A673 (cell line): ENCODE data around the gene PARD3. TPM values are rescaled to one million over a fixed set of nuclear protein-coding genes. Genes with fewer than 3 reads are reported as not detected.

Experiments used
- BruUV-seq: library from RNA; stranded (reverse); fragments of 400-500 nt; replicated peaks from 2 replicates; lab custom pipeline; 2021; lab: Mats Ljungman, UMichigan
- CTCF ChIA-PET: fragments of 300-600 bp; sonication (Branson Sonifier 250); formaldehyde crosslinking; loops from one replicate; lab custom pipeline; 2022; ENCODE audit warnings: antibody characterized with exemption; lab: Charles Lee
- POLR2A ChIA-PET: fragments of 300-600 bp; sonication (Branson Sonifier 250); formaldehyde crosslinking; loops from one replicate; lab custom pipeline; 2022; ENCODE audit warnings: antibody characterized with exemption; ENCODE audit not compliant: low non-redundant PET; lab: Charles Lee
- DNase-seq: peaks from one replicate; pipeline ENCODE4 v3.0.0-alpha.2; 2015; ENCODE audit warnings: low spot score
- H3K27ac ChIP-seq: fragments of 200-600 bp; sonication (generic); 2 replicates; pipeline ENCODE4 v1.5.1; 2016; ENCODE audit warnings: mixed run types, low read depth, mild to moderate bottlenecking, mixed read lengths, antibody characterized with exemption, low read length; ENCODE audit not compliant: poor library complexity, severe bottlenecking
- H3K27me3 ChIP-seq: fragments of 200-600 bp; sonication (generic); replicated peaks from 2 replicates; pipeline ENCODE4 v1.6.1; 2017; ENCODE audit warnings: mixed run types, low read depth, mild to moderate bottlenecking, mixed read lengths, antibody characterized with exemption, low read length; ENCODE audit not compliant: insufficient read depth, poor library complexity
- H3K36me3 ChIP-seq: fragments of 200-600 bp; sonication (generic); 2 replicates; pipeline ENCODE4 v1.6.1; 2016; ENCODE audit warnings: mixed run types, mild to moderate bottlenecking, mixed read lengths, antibody characterized with exemption, low read length; ENCODE audit not compliant: insufficient read depth, poor library complexity, severe bottlenecking
- H3K4me1 ChIP-seq: fragments of 200-600 bp; sonication (generic); 2 replicates; pipeline ENCODE4 v1.6.1; 2017; ENCODE audit warnings: mixed run types, mild to moderate bottlenecking, mixed read lengths, antibody characterized with exemption, low read length; ENCODE audit not compliant: insufficient read depth, poor library complexity, severe bottlenecking
- H3K4me3 ChIP-seq: fragments of 200-600 bp; sonication (generic); 2 replicates; pipeline ENCODE4 v1.5.1; 2016; ENCODE audit warnings: low read depth, mixed run types, mild to moderate bottlenecking, mixed read lengths, low read length; ENCODE audit not compliant: poor library complexity, severe bottlenecking
- H3K9me3 ChIP-seq: fragments of 200-600 bp; sonication (generic); 2 replicates; pipeline ENCODE4 v1.6.1; 2016; ENCODE audit warnings: mixed run types, low read depth, mild to moderate bottlenecking, mixed read lengths, antibody characterized with exemption, low read length; ENCODE audit not compliant: poor library complexity, severe bottlenecking
- CTCF ChIP-seq: fragments of 300-800, 200-600 bp; sonication (generic); conservative IDR thresholded peaks from 2 replicates; pipeline ENCODE4 v1.5.1; 2017; ENCODE audit warnings: low read depth, mild to moderate bottlenecking, antibody characterized with exemption, low read length, moderate library complexity, mixed read lengths
- EZH2 ChIP-seq: fragments of 200-600 bp; sonication (generic); IDR thresholded peaks from 2 replicates; pipeline ENCODE4 v1.6.1; 2017; ENCODE audit warnings: borderline replicate concordance, low read depth, mild to moderate bottlenecking, mixed read lengths, antibody characterized with exemption, low read length; ENCODE audit not compliant: poor library complexity, severe bottlenecking
- intact Hi-C: fragments of 100-400 bp; cut with micrococcal nuclease; formaldehyde crosslinking; loops from one replicate; pipeline ENCODE4 v1.10.0; 2022; ENCODE audit not compliant: unreplicated experiment
- total RNA-seq: library from RNA; stranded (reverse); gene quantifications from 2 replicates; pipeline ENCODE4 v1.2.3, GENCODE V29; 2021

PARD3 gene
- total RNA-seq, 1 experiment from 2014 or later: 28.0 TPM

DNA sequence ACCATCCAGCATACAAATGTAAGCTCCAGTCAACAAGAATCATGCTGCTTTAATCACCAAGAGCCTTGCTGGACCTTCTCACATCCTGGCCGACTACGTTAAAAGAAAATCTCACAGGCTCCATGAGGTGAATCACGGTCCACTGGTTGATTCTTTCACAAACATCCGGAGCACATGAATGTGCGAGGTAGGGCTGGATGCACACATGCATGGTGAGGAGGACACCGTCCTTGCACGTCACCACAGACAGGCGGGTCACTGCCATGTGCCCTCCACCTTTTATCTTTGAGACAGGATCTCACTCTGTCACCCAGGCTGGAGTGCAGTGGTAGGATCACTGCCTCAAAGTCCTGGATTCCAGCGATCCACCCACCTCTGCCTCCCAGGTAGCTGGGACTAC lies 265.1 kb downstream of the PARD3 start:
- H3K4me1 ChIP-seq: peaks cover 11% of the 10 kb centered on the region
- DNase-seq: no peak
- H3K27me3 ChIP-seq: no peaks in the 10 kb centered on the region
- H3K9me3 ChIP-seq: no peaks in the 10 kb centered on the region
- no TSS peak for BruUV-seq
- no peak overlapping the region for H3K4me3 ChIP-seq
- ChIA-PET CTCF (no interaction called here), POLR2A (no interaction called here)
- intact Hi-C loops: no loop called here
- H3K36me3 ChIP-seq: no peaks in the 10 kb centered on the region
- H3K27ac ChIP-seq: no peak overlapping the region
- TF ChIP-seq CTCF (no peak), EZH2 (no peak)

DNA sequence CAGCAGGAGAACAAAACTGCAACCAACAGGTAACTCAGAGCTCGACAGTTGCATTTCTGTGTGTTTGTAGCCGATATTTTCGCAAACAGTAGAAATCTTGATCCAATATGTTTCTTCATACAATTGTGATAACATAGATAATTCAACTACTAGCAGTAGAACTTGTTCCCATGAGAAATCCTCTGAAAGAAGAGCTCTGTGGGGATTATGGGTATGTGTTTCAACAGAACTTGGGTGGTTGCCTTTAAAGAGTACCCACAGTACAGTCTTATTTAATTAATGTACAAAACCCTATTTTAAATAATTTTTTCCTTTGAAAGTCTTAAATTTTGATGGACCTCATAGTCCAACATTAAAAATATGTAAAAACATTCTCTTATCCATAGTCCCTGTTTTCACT lies 266.1 kb downstream of the PARD3 start:
- TF ChIP-seq CTCF: no peak
- TF ChIP-seq EZH2: no peak
- ChIA-PET POLR2A (no interaction called here), CTCF (no interaction called here)
- Histone ChIP-seq H3K9me3 (no peaks in the 10 kb centered on the region), H3K36me3 (no peaks in the 10 kb centered on the region), H3K27ac (no peak overlapping the region), H3K4me1 (peaks cover 11% of the 10 kb centered on the region), H3K27me3 (no peaks in the 10 kb centered on the region), H3K4me3 (no peak overlapping the region)
- no peak for DNase-seq
- BruUV-seq: no TSS peak
- intact Hi-C loops: no loop called here

DNA sequence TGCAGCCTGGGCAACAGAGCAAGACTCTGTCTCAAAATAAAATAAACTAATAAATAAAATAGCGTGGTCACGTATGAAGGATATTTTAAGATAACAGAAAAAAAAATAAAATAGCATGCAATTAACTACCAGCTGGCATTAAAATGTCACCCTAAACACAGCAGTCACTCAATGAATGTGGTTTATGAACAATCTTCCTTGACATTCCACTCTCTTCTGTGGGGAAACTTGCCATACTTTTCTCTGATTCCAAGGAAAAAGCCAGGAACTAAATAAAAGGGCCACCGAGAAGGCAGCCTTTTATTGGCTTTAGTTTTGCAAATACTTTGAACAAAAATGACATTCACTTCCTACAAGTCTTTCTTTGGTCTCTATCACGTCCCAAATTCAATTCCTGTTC lies 266.6 kb downstream of the PARD3 start:
- H3K27ac ChIP-seq: no peak overlapping the region
- H3K4me3 ChIP-seq: no peak overlapping the region
- peaks cover 11% of the 10 kb centered on the region for H3K4me1 ChIP-seq
- no TSS peak for BruUV-seq
- H3K27me3 ChIP-seq: no peaks in the 10 kb centered on the region
- POLR2A ChIA-PET: no interaction called here
- no peak for DNase-seq
- intact Hi-C loops: no loop called here
- no peaks in the 10 kb centered on the region for H3K9me3 ChIP-seq
- no peak for TF ChIP-seq CTCF
- no peak for TF ChIP-seq EZH2
- H3K36me3 ChIP-seq: no peaks in the 10 kb centered on the region
- CTCF ChIA-PET: no interaction called here
